ENCODE data around the gene ASTN1. TPM values are rescaled to one million over a fixed set of nuclear protein-coding genes. Genes with fewer than 3 reads are reported as not detected.

Gene ASTN1
- total and polyA plus RNA-seq, 9 of the 15 experiments (the other 6 are each of a cell fraction or from before 2014, with no cell fraction given) = 0.05 to 0.22 (median 0.18) TPM

DNA sequence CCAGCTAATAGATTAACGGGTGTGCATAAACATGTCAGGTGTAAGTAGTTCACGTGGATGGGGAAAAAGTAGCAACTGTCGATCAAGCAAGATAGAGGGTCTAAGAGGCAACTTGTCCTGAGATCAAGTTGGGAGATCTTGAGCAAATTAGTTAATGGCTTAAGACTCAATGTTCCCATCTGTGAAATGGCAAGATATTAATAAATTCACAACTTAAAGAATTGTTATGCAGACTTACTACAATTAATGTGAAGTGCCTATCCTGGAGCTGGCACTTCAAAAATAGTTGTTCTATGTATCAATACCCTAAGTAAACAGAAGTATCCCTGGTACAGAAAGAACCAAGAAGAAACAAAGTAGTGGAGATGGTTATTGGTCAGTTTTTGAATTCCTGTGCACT is 312.4 kb downstream of the ASTN1 start:
- BruUV-seq (replicated peaks) = no TSS peak
- ChIA-PET POLR2A (no interaction called here), CTCF (ENCODE audit: low intra/inter-chr PET ratio) (no interaction called here)
- no peaks in the 10 kb centered on the region for H3K9me3 ChIP-seq (replicated peaks; ENCODE audit: control insufficient read depth, insufficient read depth, low read depth, low read length)
- TF ChIP-seq PHF8 (IDR thresholded peaks at IDR 0.05; ENCODE audit: borderline replicate concordance, low read length) = no peak
- TF ChIP-seq, protein P1, sequence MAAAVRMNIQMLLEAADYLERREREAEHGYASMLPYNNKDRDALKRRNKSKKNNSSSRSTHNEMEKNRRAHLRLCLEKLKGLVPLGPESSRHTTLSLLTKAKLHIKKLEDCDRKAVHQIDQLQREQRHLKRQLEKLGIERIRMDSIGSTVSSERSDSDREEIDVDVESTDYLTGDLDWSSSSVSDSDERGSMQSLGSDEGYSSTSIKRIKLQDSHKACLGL (CRISPR knock-in tag; IDR thresholded peaks at IDR 0.05; ENCODE audit: borderline replicate concordance, poor library complexity, severe bottlenecking) = no peak
- peak; percentile 89 for TF ChIP-seq RBM25 (IDR thresholded peaks at IDR 0.05; ENCODE audit: low read depth, low read length, severe bottlenecking)
- TF ChIP-seq BCOR (IDR thresholded peaks at IDR 0.05) = peak; percentile 50; the same call in 1 of the 2 replicates
- no peak overlapping the region for H3K27ac ChIP-seq (ENCODE audit: extremely low read depth, low read depth, low read length)
- H4K20me1 ChIP-seq (replicated peaks; ENCODE audit: control insufficient read depth, insufficient read depth, low read length) = no peaks in the 10 kb centered on the region
- in situ Hi-C loops (cut with MboI) = no loop called here
- no peaks in the 10 kb centered on the region for H3K79me2 ChIP-seq (ENCODE audit: control insufficient read depth, insufficient read depth, low read length)
- FAIRE-seq (no peak), ATAC-seq (no peak), DNase-seq (ENCODE audit: extremely low read depth in 1 of 4, low spot score in 3 of 4) (no peak)
- no peak overlapping the region for H3K4me3 ChIP-seq
- no peak overlapping the region for H3K9ac ChIP-seq (ENCODE audit: insufficient read depth in 1 of 2, low read depth in 2 of 2, low read length in 2 of 2)
- H3K4me2 ChIP-seq (ENCODE audit: insufficient read depth, low read length) = no peak overlapping the region
- 82% methylated on average over 3 of the region's 3 CpGs for WGBS (ENCODE audit: insufficient coverage, low coverage, missing lambda C conversion rate)
- no peaks in the 10 kb centered on the region for H3K27me3 ChIP-seq (ENCODE audit: control insufficient read depth in 2 of 2, insufficient read depth in 2 of 2, low read length in 2 of 2)
- intact Hi-C loops (cut with micrococcal nuclease) = no loop called here
- no peak overlapping the region for H2AFZ ChIP-seq (ENCODE audit: low read depth, low read length)
- H3K36me3 ChIP-seq (ENCODE audit: control insufficient read depth, insufficient read depth, low read length) = no peaks in the 10 kb centered on the region
- H3K4me1 ChIP-seq (replicated peaks in 1 of 2; ENCODE audit: control insufficient read depth in 2 of 2, insufficient read depth in 2 of 2, low read length in 2 of 2) = peaks cover 12 to 32% of the 10 kb centered on the region in 2 experiments
- H3K9me1 ChIP-seq (ENCODE audit: control insufficient read depth, insufficient read depth, low read length) = no peaks in the 10 kb centered on the region

DNA sequence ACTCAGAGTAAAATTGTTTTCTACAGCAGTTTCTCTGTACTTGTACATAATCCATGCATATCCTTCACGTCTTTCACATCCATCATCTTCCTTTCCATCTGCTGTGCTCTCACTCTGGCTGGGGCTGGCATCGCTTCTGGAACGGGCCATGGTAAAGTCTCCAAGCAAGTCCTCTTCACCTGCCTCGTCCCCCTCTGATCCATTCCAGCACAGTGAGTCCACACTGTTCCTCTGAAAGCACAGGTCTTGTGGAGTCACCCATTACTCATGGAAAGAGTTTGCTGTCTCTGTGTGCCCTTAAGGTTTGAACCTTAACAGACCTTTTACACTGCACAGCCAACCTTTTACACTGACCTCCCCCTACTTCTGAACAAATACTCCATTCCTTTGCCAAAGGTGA is 313.6 kb downstream of the ASTN1 start:
- Histone ChIP-seq H2AFZ (ENCODE audit: low read depth, low read length) (no peak overlapping the region; the same call in 1 of the 2 replicates), H3K9ac (ENCODE audit: insufficient read depth in 1 of 2, low read depth in 2 of 2, low read length in 2 of 2) (no peak overlapping the region), H3K4me2 (ENCODE audit: insufficient read depth, low read length) (no peak overlapping the region), H3K27ac (ENCODE audit: extremely low read depth, low read depth, low read length) (no peak overlapping the region), H3K9me3 (replicated peaks; ENCODE audit: control insufficient read depth, insufficient read depth, low read depth, low read length) (no peaks in the 10 kb centered on the region), H3K4me3 (no peak overlapping the region), H3K36me3 (ENCODE audit: control insufficient read depth, insufficient read depth, low read length) (no peaks in the 10 kb centered on the region), H3K79me2 (ENCODE audit: control insufficient read depth, insufficient read depth, low read length) (no peaks in the 10 kb centered on the region), H3K4me1 (replicated peaks in 1 of 2; ENCODE audit: control insufficient read depth in 2 of 2, insufficient read depth in 2 of 2, low read length in 2 of 2) (peaks cover 12 to 41% of the 10 kb centered on the region in 2 experiments), H4K20me1 (replicated peaks; ENCODE audit: control insufficient read depth, insufficient read depth, low read length) (no peaks in the 10 kb centered on the region), H3K27me3 (ENCODE audit: control insufficient read depth in 2 of 2, insufficient read depth in 2 of 2, low read length in 2 of 2) (no peaks in the 10 kb centered on the region), H3K9me1 (ENCODE audit: control insufficient read depth, insufficient read depth, low read length) (no peaks in the 10 kb centered on the region)
- WGBS (ENCODE audit: insufficient coverage, low coverage, missing lambda C conversion rate) = 40% methylated on average over 4 of the region's 4 CpGs
- TF ChIP-seq, protein P2, sequence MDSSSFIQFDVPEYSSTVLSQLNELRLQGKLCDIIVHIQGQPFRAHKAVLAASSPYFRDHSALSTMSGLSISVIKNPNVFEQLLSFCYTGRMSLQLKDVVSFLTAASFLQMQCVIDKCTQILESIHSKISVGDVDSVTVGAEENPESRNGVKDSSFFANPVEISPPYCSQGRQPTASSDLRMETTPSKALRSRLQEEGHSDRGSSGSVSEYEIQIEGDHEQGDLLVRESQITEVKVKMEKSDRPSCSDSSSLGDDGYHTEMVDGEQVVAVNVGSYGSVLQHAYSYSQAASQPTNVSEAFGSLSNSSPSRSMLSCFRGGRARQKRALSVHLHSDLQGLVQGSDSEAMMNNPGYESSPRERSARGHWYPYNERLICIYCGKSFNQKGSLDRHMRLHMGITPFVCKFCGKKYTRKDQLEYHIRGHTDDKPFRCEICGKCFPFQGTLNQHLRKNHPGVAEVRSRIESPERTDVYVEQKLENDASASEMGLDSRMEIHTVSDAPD (CRISPR knock-in tag; IDR thresholded peaks at IDR 0.05) = no peak
- TF ChIP-seq FOSL1 (tag; conservative IDR thresholded peaks at IDR 0.05) = 0 out of 2 replicates have a peak, but pooled peaks have one; percentile 18
- in situ Hi-C loops (cut with MboI) (no loop called here), intact Hi-C loops (cut with micrococcal nuclease) (no loop called here)
- ATAC-seq = no peak
- DNase-seq (ENCODE audit: extremely low read depth in 1 of 4, low spot score in 3 of 4) = no peak
- no TSS peak for BruUV-seq (replicated peaks)
- ChIA-PET CTCF (ENCODE audit: low intra/inter-chr PET ratio) (no interaction called here), POLR2A (no interaction called here)
- FAIRE-seq = no peak

All from K562 (cell line).